Vagina (tissue), 2 donors: ENCODE measurements around the gene ZNF575. TPM values are rescaled to one million over a fixed set of nuclear protein-coding genes. Genes with fewer than 3 reads are reported as not detected.
A peak's percentile ranks its signal among the peaks of the same experiment; 100 is the strongest.

Source experiments
- DNase-seq, 2 donors: peaks; one replicate each; pipeline ENCODE4 v3.0.0-alpha.2; 2017; ENCODE audit errors: extremely low spot score in 2 of 2
- H3K27ac ChIP-seq: fragments of 200-600 bp; sonication (generic); one replicate; pipeline ENCODE4 v1.5.1; 2019
- H3K27me3 ChIP-seq: fragments of 200-600 bp; sonication (generic); one replicate; pipeline ENCODE4 v1.5.1; 2019
- H3K36me3 ChIP-seq, 2 donors: fragments of 200-600 bp; sonication (generic); one replicate each; pipeline ENCODE4 v1.5.1; 2017 to 2019
- H3K4me1 ChIP-seq: fragments of 200-600 bp; sonication (generic); one replicate; pipeline ENCODE4 v1.5.1; 2019
- H3K4me3 ChIP-seq, 2 donors: fragments of 200-600 bp; sonication (generic); 1 replicate in 1 of 2; 2 replicates in 1 of 2; pipeline ENCODE4 v1.5.1; 2016 to 2019
- H3K9me3 ChIP-seq: fragments of 200-600 bp; sonication (generic); one replicate; pipeline ENCODE4 v1.5.1; 2019
- POLR2A ChIP-seq, 2 donors: fragments of 450-650 bp; IDR thresholded peaks; one replicate each; pipeline ENCODE4 v1.6.1; 2017; ENCODE audit warnings: antibody characterized with exemption in 2 of 2, mild to moderate bottlenecking in 2 of 2, moderate library complexity in 2 of 2
- POLR2AphosphoS5 ChIP-seq, 2 donors: sonication (generic); formaldehyde crosslinking; IDR thresholded peaks; one replicate each; pipeline ENCODE4 v1.9.0; 2017; ENCODE audit warnings: antibody characterized with exemption in 2 of 2, mild to moderate bottlenecking in 2 of 2, low read depth in 1 of 2; ENCODE audit not compliant: insufficient read depth in 1 of 2
- intact Hi-C: fragments of 100-400 bp; cut with DNase I; formaldehyde crosslinking; loops from one replicate; pipeline ENCODE4 v1.15.1; 2023
- total RNA-seq: library from RNA; depleted of rRNA; stranded (reverse); fragments of >200 nt; gene quantifications from one replicate; pipeline ENCODE4 v1.2.3, GENCODE V29; 2016
- TF ChIP-seq, protein P1 (sequence below), 3 experiments: fragments of 450-650 bp in 2 of 3; fragments of 200-600 bp in 1 of 3; sonication (generic) in 1 of 3; IDR thresholded peaks; one replicate each; pipeline ENCODE4 v1.5.1; 2017 to 2019; ENCODE audit warnings: antibody characterized with exemption in 3 of 3, mild to moderate bottlenecking in 2 of 3, moderate library complexity in 2 of 3

Gene ZNF575
- total RNA-seq, 1 donor from 2014 or later = 2.9 TPM

DNA sequence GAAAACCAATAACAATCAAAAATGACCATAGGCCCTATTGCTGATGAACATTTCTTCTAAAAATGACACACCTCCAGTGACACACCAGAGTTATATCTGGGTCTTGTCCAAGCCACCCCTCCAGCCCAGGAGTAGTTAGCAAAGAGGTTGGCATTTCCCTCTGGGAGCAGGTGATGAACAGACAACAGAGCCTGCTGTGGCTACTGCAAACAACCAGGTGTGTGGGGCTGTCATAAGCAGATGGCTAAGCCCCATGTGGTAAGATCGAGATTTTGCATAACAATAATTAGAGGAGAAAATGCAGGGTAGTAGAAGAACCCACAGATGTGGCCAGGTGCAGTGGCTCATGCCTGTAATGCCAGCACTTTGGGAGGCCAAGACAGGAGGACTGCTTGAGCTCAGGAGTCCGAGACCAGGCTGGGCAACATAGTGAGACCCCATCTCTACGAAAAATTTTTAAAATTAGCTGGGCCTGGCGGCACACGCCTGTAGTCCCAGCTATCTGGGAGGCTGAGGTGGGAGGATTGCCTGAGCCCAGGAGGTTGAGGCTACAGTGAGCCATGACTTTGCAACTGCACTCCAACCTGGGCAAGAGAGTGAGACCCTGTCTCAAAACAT, 37.3 kb downstream of the ZNF575 start:
- no peak for DNase-seq
- no peak overlapping the region for H3K27ac ChIP-seq
- no peak overlapping the region for H3K4me3 ChIP-seq
- H3K36me3 ChIP-seq = no peaks in the 10 kb centered on the region
- no peaks in the 10 kb centered on the region for H3K27me3 ChIP-seq
- no peaks in the 10 kb centered on the region for H3K9me3 ChIP-seq
- intact Hi-C loops = no loop called here
- TF ChIP-seq POLR2A (IDR thresholded peaks at IDR 0.05) (no peak), POLR2AphosphoS5 (IDR thresholded peaks at IDR 0.05; ENCODE audit: insufficient read depth in 1 of 2, low read depth in 1 of 2) (no peak)
- TF ChIP-seq, protein P1, sequence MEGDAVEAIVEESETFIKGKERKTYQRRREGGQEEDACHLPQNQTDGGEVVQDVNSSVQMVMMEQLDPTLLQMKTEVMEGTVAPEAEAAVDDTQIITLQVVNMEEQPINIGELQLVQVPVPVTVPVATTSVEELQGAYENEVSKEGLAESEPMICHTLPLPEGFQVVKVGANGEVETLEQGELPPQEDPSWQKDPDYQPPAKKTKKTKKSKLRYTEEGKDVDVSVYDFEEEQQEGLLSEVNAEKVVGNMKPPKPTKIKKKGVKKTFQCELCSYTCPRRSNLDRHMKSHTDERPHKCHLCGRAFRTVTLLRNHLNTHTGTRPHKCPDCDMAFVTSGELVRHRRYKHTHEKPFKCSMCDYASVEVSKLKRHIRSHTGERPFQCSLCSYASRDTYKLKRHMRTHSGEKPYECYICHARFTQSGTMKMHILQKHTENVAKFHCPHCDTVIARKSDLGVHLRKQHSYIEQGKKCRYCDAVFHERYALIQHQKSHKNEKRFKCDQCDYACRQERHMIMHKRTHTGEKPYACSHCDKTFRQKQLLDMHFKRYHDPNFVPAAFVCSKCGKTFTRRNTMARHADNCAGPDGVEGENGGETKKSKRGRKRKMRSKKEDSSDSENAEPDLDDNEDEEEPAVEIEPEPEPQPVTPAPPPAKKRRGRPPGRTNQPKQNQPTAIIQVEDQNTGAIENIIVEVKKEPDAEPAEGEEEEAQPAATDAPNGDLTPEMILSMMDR (IDR thresholded peaks at IDR 0.05) = no peak
- peaks cover 11% of the 10 kb centered on the region for H3K4me1 ChIP-seq

DNA sequence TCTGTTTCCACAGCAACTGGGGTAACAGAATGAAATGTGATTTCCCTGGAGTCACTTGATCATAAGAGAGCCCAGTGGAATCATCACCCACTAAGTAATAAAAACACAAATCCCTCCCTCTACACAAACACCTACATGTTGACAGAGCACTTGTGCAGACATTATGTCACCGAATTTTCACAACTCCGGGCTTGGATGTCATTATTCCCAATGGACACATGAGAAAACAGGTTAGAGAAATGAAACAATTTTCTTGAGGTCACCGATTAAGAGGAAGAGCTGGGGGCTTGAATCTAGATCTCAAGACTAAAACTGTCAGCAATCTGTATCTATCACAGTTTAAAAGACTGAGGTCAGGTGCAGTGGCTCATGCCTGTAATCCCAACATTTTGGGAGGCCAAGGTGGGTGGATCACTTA, 39.2 kb downstream of the ZNF575 start:
- intact Hi-C loops = no loop called here
- no peak overlapping the region for H3K4me3 ChIP-seq
- no peak overlapping the region for H3K27ac ChIP-seq
- H3K4me1 ChIP-seq = peaks cover 17% of the 10 kb centered on the region
- no peaks in the 10 kb centered on the region for H3K9me3 ChIP-seq
- H3K36me3 ChIP-seq = no peaks in the 10 kb centered on the region
- TF ChIP-seq, protein P1 (IDR thresholded peaks at IDR 0.05) = no peak
- TF ChIP-seq POLR2AphosphoS5 (IDR thresholded peaks at IDR 0.05; ENCODE audit: insufficient read depth in 1 of 2, low read depth in 1 of 2) = no peak
- DNase-seq = no peak
- H3K27me3 ChIP-seq = no peaks in the 10 kb centered on the region

DNA sequence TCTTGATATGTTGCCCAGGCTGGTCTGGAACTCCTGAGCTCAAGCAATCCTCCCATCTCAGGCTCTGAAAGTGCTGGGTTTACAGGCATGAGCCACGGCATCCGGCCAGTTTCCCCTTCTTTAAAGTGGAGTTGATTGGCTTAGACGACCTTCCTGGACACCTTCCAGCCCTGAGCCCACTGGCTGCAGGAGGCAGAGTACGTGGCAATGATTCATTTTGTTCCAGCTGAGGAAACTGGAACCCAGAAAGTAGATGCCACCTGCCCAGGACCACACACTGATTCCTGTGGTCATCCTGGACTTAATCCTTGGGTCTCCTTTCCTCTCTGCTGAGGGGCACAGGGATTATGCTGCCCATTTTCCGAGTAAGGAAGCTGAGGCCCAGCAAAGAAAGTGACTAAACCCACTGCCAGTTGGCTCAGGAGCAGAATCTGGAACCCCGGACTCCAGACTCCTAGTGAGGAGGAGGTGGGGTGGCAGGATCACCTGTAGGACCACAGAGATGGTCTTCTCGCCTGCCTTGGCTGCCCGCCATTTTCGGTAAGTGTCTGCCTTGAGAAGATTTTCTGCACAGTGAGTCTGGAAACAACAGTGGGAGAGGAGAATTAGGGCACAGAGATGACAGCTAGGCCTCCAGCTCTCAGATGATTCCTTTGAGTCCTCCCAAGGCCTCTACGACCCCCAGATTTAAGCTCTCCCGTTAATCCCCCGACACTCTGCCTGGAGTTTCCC, 41.6 kb downstream of the ZNF575 start:
- TF ChIP-seq, protein P1 (IDR thresholded peaks at IDR 0.05) = no peak
- TF ChIP-seq POLR2AphosphoS5 (IDR thresholded peaks at IDR 0.05; ENCODE audit: insufficient read depth in 1 of 2, low read depth in 1 of 2) (no peak), POLR2A (IDR thresholded peaks at IDR 0.05) (no peak)
- intact Hi-C loops = loop anchor here (5.0 kb wide), 1 partner anchor 37 kb away; no protein-coding TSS in a partner anchor
- Histone ChIP-seq H3K9me3 (no peaks in the 10 kb centered on the region), H3K27me3 (no peaks in the 10 kb centered on the region), H3K36me3 (no peaks in the 10 kb centered on the region), H3K27ac (peak overlapping the region; percentile 80), H3K4me1 (peaks cover 17% of the 10 kb centered on the region), H3K4me3 (peak overlapping the region; percentile 71 to 93)
- no peak for DNase-seq

DNA sequence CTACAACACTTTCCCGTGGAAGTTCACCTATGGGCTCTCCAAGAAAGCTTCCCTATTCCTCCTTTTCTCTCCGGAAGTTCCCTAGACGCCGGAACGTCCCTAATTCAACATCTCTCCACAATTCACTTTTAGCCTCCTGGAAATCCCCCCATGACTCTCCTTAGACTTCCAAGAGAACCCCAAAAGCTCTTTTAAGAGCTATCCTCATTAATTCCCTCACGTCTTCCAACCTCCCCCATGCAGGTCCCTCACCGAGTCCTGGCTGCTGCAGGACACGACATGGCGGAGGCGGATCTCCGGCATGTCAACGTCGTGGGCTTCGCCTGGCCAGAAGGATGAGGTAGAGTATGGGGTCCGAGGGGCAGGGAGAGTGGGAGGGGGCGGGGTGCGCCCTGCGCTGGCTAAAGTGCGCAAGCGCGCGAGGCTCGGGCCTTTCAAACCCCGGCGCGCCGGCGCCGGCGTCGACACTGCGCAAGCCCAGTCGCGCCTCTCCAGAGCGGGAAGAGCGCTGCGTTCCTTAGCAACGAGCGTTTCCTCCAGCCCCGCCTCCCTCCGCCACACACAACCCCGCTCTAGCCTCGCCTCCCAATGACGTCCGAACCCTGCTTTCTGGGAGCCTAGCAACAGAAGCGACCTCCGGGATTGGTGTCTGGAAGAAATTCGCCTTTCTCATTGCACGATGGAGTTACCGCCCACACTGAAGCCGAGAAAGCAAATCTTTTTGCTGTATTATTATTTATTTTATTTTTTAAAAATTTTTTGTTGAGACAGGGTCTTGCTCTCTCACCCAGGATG, 42.4 kb downstream of the ZNF575 start, which contains the start of the genes PINLYP and XRCC1:
Gene PINLYP, plus strand, starts transcription at position 646 of the 795 bp plus-strand sequence. CDS start 1,391 bp downstream, outside the sequence.
Gene XRCC1, minus strand, starts transcription at position 372 of the 795 bp plus-strand sequence. Its CDS starts 69 bp downstream, at position 303.
- H3K36me3 ChIP-seq = no peaks in the 10 kb centered on the region
- intact Hi-C loops = loop anchor here (5.0 kb wide), 1 partner anchor 38 kb away; no protein-coding TSS in a partner anchor
- DNase-seq = peak in 1 of 2 donors; percentile 98
- H3K4me3 ChIP-seq = peak within 1 kb of the TSS; percentile 71 to 93
- no peaks in the 10 kb centered on the region for H3K27me3 ChIP-seq
- no peaks in the 10 kb centered on the region for H3K9me3 ChIP-seq
- H3K27ac ChIP-seq = peak within 1 kb of the TSS; percentile 80
- TF ChIP-seq POLR2A (IDR thresholded peaks at IDR 0.05) (peak in 1 of 2 donors; percentile 13), POLR2AphosphoS5 (IDR thresholded peaks at IDR 0.05; ENCODE audit: insufficient read depth in 1 of 2, low read depth in 1 of 2) (peak; percentile 82 to 91)
- TF ChIP-seq, protein P1 (IDR thresholded peaks at IDR 0.05) = no peak
- H3K4me1 ChIP-seq = peaks cover 17% of the 10 kb centered on the region
